HG02970 (cell line): ENCODE data around the gene L3HYPDH.

Experiments
- ATAC-seq: cut with Tn5 transposase; IDR thresholded peaks from one replicate; pipeline ENCODE4 v1.9.1; 2021; ENCODE audit warnings: mild to moderate bottlenecking, moderate library complexity, moderate number of reproducible peaks; ENCODE audit not compliant: unreplicated experiment, low FRiP score

L3HYPDH gene

DNA sequence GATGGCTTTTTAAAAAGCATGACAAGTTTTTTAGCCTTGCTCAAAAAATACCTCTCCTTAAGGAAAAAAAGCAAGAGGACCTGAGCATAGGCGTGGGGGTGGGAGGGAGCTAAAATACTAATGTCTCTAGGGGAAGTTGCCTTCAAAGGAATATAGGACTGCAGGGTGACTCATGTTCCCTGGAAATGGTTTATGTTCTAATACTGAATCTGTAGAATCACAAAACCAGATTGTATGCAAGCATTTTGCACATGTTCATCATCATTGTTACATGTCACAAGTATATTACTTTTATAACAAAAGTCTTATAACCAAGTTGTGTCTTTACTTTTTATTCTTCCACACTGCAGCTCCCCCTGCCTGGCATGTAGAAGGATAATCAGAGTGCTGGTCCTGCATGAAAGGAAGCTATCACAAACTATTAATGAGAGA, 55.6 kb downstream of the L3HYPDH start:
- ATAC-seq = no peak

DNA sequence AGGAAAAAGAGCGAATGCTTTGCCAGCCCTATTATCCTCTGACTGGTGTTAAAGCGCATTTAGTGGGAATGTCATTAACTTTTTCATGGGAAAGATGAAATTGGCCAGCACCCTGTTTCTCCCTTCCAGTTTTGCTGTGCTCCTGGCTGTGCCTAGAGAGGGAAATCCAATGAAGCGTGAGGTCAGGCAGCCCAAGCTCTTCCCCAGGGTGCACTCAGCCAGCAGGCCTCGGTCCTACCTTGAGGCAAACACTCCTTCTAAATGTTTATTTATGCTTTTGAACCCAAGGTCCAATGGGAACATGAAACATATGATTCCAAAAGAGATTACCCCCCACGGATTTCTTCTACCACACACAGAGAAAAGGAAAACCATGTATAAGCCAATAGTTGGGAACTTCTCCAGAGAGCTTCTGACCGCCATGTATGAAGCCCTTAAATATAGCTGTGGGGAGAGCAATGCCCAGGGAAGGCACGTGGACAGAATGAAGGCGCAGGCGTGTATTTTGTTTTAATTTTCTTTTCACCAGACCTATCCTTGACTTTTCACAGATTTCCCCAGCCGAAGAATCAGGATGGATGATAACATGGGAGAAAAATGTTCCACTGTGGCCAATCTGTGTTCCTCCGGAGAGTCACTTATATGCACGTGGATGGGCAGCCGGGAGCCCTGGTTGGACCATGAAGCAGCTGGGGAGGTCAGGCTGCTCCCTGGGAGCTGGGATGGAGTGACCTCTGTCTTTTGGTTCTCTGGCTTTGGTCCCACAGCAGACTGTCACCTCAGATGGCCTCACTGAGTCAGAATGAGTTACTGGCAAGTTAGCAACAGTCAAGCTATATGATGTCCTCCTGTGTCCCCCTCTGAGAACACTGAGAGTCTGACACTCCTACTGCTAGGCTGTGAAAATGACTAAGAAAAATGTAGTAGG, 56.3 kb downstream of the L3HYPDH start:
- ATAC-seq = no peak

DNA sequence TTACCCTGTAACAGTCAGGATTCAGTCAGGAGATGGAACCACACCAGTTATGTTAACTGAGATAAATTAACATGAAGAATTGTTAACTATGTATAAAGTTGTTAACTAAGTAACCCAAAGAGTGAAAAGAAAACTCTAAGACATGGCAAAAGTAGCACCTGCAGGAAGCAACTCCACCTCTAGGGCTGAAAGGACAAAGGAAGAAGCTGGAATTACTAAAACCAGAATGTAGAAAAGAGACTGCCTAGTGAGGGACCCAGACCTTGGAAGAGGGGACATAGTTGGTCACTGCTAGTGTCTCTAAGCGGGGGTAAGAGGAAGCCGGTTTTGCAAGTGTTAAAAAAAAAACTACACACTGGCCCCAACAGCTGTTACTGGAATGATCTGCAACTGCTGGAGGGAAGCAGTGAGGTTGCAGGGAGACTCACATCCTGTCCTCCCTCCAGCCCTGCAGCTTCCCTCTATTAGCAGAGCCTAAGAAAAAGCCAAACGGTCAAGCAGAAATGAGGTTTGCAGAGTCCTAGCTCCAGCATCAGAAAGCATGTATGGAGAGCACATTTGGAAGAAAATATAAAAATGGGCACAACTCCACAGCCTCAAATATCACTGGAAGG, 58.8 kb downstream of the L3HYPDH start:
- no peak for ATAC-seq

DNA sequence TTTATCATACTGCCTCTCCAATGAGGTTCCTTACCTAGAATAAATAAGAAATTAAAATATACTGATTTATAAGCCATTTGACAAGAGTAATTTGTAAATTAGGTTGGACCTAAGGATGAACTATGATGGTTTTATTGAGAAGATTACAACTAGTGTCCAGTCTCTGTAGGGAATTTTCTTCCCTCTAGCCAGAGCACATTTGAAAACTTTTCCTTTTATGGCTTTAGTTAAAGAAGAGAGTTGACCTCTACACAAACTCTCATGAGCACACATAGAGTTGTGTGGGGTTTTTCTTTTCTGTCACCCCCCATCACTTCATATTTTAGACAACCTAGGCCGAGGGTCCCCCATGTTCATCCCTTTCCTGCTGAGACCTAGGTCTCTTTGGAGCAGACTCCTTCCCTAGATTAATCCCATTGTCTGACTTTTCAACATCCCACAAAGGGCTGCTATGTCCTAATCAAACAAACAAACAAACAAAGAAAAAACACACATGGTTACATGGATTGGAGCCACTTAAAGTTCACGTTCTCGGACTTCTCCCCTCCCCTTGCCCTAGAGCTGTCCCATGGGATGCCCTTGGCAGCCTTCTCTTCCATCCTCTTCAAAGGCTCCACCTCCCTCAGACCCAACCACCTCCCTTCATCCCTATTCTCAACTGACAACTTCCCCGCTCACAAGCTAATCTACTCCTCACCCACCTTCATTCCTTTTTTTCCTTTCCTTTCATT, 59.7 kb downstream of the L3HYPDH start:
- no peak for ATAC-seq
